K562 (cell line): Measurements from ENCODE around the gene ZNF81. TPM values are rescaled to one million over a fixed set of nuclear protein-coding genes. Genes with fewer than 3 reads are reported as not detected.

Source experiments
- CAMTA2 ChIP-seq: fragments of 250-450 bp; sonication (Bioruptor Pico); conservative IDR thresholded peaks from 2 replicates; pipeline ENCODE4 v1.5.1; 2022
- CBFA2T2 ChIP-seq: fragments of 450-650 bp; conservative IDR thresholded peaks from 2 replicates; pipeline ENCODE4 v1.6.1; 2017; ENCODE audit warnings: mild to moderate bottlenecking
- E2F4 ChIP-seq: sonication (generic); formaldehyde crosslinking; IDR thresholded peaks from 2 replicates; pipeline ENCODE4 v1.8.0; 2022; ENCODE audit warnings: mild to moderate bottlenecking, low read depth, missing genetic modification reagents
- FOXK1 ChIP-seq: sonication (generic); formaldehyde crosslinking; IDR thresholded peaks from 2 replicates; pipeline ENCODE4 v1.8.0; 2022; ENCODE audit warnings: missing genetic modification reagents, mild to moderate bottlenecking, borderline replicate concordance
- FOXM1 ChIP-seq, 2 experiments: fragments of 450-650 bp in 1 of 2; sonication (generic) in 1 of 2; formaldehyde crosslinking in 1 of 2; IDR thresholded peaks; 2 replicates each; pipeline versions ENCODE4 v1.6.1 to v1.9.0; 2017 to 2022; ENCODE audit warnings: low read depth in 2 of 2, mild to moderate bottlenecking in 2 of 2, missing genetic modification reagents in 1 of 2, moderate library complexity in 1 of 2
- JUND ChIP-seq, 2 experiments: IDR thresholded peaks; 2 replicates in 1 of 2; 3 replicates in 1 of 2; pipeline ENCODE4 v1.6.1; 2011; ENCODE audit warnings: borderline replicate concordance in 2 of 2, low read depth in 2 of 2, low read length in 2 of 2, improper control_type of control experiment in 1 of 2, missing biosample characterization in 1 of 2, missing genetic modification characterization in 1 of 2, missing genetic modification reagents in 1 of 2
- KAT7 ChIP-seq: sonication (generic); formaldehyde crosslinking; IDR thresholded peaks from 2 replicates; pipeline ENCODE4 v1.8.0; 2022; ENCODE audit warnings: missing genetic modification reagents, mild to moderate bottlenecking, borderline replicate concordance
- LEF1 ChIP-seq: fragments of 450-650 bp; IDR thresholded peaks from 2 replicates; pipeline ENCODE4 v1.6.1; 2016; ENCODE audit warnings: mild to moderate bottlenecking
- MYC ChIP-seq, 2 experiments: fragments of 250-450 bp in 1 of 2; sonication (Bioruptor Pico) in 1 of 2; IDR thresholded peaks; 2 replicates each; pipeline versions ENCODE4 v1.5.1 to v1.6.1; 2012 to 2021; ENCODE audit warnings: low read depth in 2 of 2, borderline replicate concordance in 1 of 2, improper control_type of control experiment in 1 of 2, low read length in 1 of 2, mild to moderate bottlenecking in 1 of 2, moderate library complexity in 1 of 2
- NCOA1 ChIP-seq: fragments of 450-650 bp; IDR thresholded peaks from 2 replicates; pipeline ENCODE4 v1.6.1; 2016; ENCODE audit warnings: low read depth
- NCOA2 ChIP-seq, 2 experiments: fragments of 450-650 bp; IDR thresholded peaks; 2 replicates each; pipeline ENCODE4 v1.6.1; 2018; ENCODE audit warnings: mild to moderate bottlenecking in 2 of 2, moderate library complexity in 1 of 2; ENCODE audit not compliant: partially characterized antibody in 2 of 2
- NR1H2 ChIP-seq: sonication (generic); formaldehyde crosslinking; IDR thresholded peaks from 2 replicates; pipeline ENCODE4 v1.4.0; 2020; ENCODE audit warnings: mild to moderate bottlenecking, missing genetic modification reagents
- PATZ1 ChIP-seq: fragments of 250-450 bp; sonication (Bioruptor Pico); IDR thresholded peaks from 2 replicates; pipeline ENCODE4 v1.5.0; 2020; ENCODE audit warnings: mild to moderate bottlenecking, borderline replicate concordance
- PHB ChIP-seq: fragments of 250-450 bp; sonication (Bioruptor Pico); IDR thresholded peaks from 2 replicates; pipeline ENCODE4 v1.5.0; 2021
- PRPF4 ChIP-seq: fragments of 200-400 bp; formaldehyde crosslinking; IDR thresholded peaks from one replicate; pipeline ENCODE4 v1.6.1; 2017; ENCODE audit warnings: low read length, low read depth, mild to moderate bottlenecking; ENCODE audit not compliant: insufficient read depth, poor library complexity, severe bottlenecking
- RBBP5 ChIP-seq: fragments of 200-600 bp; sonication (generic); IDR thresholded peaks from 2 replicates; pipeline ENCODE4 v1.6.1; 2012; ENCODE audit warnings: borderline replicate concordance, mild to moderate bottlenecking, low read length, control low read depth, inconsistent platforms; ENCODE audit not compliant: insufficient read depth, poor library complexity, severe bottlenecking
- SAFB ChIP-seq: fragments of 200-400 bp; formaldehyde crosslinking; IDR thresholded peaks from 2 replicates; pipeline ENCODE4 v1.6.1; 2017; ENCODE audit warnings: low read depth, low read length, borderline replicate concordance
- STAT5B ChIP-seq: fragments of 250-450 bp; sonication (Bioruptor Pico); IDR thresholded peaks from 2 replicates; pipeline ENCODE4 v1.8.0; 2021; ENCODE audit warnings: mild to moderate bottlenecking, inconsistent platforms
- THAP12 ChIP-seq: fragments of 250-450 bp; sonication (Bioruptor Pico); IDR thresholded peaks from 2 replicates; pipeline ENCODE4 v1.9.0; 2021; ENCODE audit warnings: mild to moderate bottlenecking, inconsistent platforms
- ZNF445 ChIP-seq: fragments of 250-450 bp; sonication (Bioruptor Pico); IDR thresholded peaks from 2 replicates; pipeline ENCODE4 v1.4.0; 2020; ENCODE audit warnings: low read depth, mild to moderate bottlenecking, moderate library complexity
- ZSCAN32 ChIP-seq: fragments of 450-650 bp; formaldehyde crosslinking; IDR thresholded peaks from 2 replicates; pipeline ENCODE4 v1.4.0; 2020; ENCODE audit warnings: mild to moderate bottlenecking, moderate library complexity
- polyA plus RNA-seq, 8 experiments: library from polyadenylated mRNA; depleted of rRNA in 4 of 8; stranded (reverse) in 5 of 8; unstranded in 3 of 8; fragments of >200 nt; fragmentation: Nextera tagmentation in 2 of 8; fragmentation: Illumina TruSeq in 1 of 8; extraction: Ambion mirVana in 2 of 8; extraction: Trizol in 1 of 8; gene quantifications; 2 replicates each; pipeline versions ENCODE4 v1.2.1 to v1.2.3, GENCODE V29; 2011 to 2014; ENCODE audit warnings: inconsistent platforms in 1 of 8, missing spikeins in 1 of 8
- total RNA-seq, 7 experiments: library from RNA; depleted of rRNA in 6 of 7; stranded (reverse); fragments of >200 nt in 6 of 7; fragmentation: Illumina TruSeq in 2 of 7; extraction: Trizol in 2 of 7; gene quantifications; 2 replicates each; pipeline versions ENCODE4 v1.2.1 to v1.2.3, GENCODE V29; 2011 to 2021; ENCODE audit warnings: low replicate concordance in 1 of 7

ZNF81 gene
- total and polyA plus RNA-seq, 9 of the 15 experiments (the other 6 are each of a cell fraction or from before 2014, with no cell fraction given): 2.4 to 9.6 (median 4.9) TPM

- TF ChIP-seq JUND (IDR thresholded peaks at IDR 0.05; ENCODE audit: borderline replicate concordance, low read depth, low read length): peak; percentile 27; the same call in 1 of the 2 replicates
- no peak; the same call in 2 of the 3 replicates for TF ChIP-seq JUND (tag; IDR thresholded peaks at IDR 0.05; ENCODE audit: borderline replicate concordance, low read depth, low read length)
- peak; percentile 85 for TF ChIP-seq MYC (IDR thresholded peaks at IDR 0.05; ENCODE audit: low read depth, low read length)
- no peak for TF ChIP-seq MYC (CRISPR knock-in tag; IDR thresholded peaks at IDR 0.05; ENCODE audit: borderline replicate concordance, low read depth)
- no peak for TF ChIP-seq PHB
- no peak for TF ChIP-seq FOXK1 (CRISPR knock-in tag)
- peak; percentile 96 for TF ChIP-seq CBFA2T2
- peak; percentile 94 for TF ChIP-seq FOXM1 (IDR thresholded peaks at IDR 0.05; ENCODE audit: low read depth)
- no peak for TF ChIP-seq FOXM1 (CRISPR knock-in tag; IDR thresholded peaks at IDR 0.05; ENCODE audit: low read depth)
- TF ChIP-seq KAT7 (CRISPR knock-in tag): no peak
- no peak for TF ChIP-seq NR1H2 (CRISPR knock-in tag)
- no peak for TF ChIP-seq PRPF4
- TF ChIP-seq CAMTA2 (CRISPR knock-in tag): no peak
- TF ChIP-seq ZSCAN32 (CRISPR knock-in tag): no peak
- TF ChIP-seq ZNF445 (CRISPR knock-in tag): no peak
- TF ChIP-seq RBBP5: no peak
- no peak for TF ChIP-seq THAP12 (CRISPR knock-in tag)
- TF ChIP-seq LEF1: peak; percentile 71; the same call in 1 of the 2 replicates
- no peak for TF ChIP-seq E2F4 (CRISPR knock-in tag)
- TF ChIP-seq SAFB: no peak
- no peak for TF ChIP-seq PATZ1 (CRISPR knock-in tag)
- TF ChIP-seq NCOA1: peak; percentile 52; the same call in 1 of the 2 replicates
- TF ChIP-seq NCOA2 (IDR thresholded peaks at IDR 0.05; ENCODE audit: partially characterized antibody in 2 of 2): no peak
- TF ChIP-seq STAT5B (CRISPR knock-in tag): no peak
Observed at GRCh38 chrX:47817421-47817820, 19.3 kb upstream of the ZNF81 start (continued).
